ENCODE results near the gene FHL2. TPM values are rescaled to one million over a fixed set of nuclear protein-coding genes. Genes with fewer than 3 reads are reported as not detected.

Gene FHL2
- total RNA-seq, 2 experiments from 2014 or later: 0.41 to 0.42 TPM

DNA sequence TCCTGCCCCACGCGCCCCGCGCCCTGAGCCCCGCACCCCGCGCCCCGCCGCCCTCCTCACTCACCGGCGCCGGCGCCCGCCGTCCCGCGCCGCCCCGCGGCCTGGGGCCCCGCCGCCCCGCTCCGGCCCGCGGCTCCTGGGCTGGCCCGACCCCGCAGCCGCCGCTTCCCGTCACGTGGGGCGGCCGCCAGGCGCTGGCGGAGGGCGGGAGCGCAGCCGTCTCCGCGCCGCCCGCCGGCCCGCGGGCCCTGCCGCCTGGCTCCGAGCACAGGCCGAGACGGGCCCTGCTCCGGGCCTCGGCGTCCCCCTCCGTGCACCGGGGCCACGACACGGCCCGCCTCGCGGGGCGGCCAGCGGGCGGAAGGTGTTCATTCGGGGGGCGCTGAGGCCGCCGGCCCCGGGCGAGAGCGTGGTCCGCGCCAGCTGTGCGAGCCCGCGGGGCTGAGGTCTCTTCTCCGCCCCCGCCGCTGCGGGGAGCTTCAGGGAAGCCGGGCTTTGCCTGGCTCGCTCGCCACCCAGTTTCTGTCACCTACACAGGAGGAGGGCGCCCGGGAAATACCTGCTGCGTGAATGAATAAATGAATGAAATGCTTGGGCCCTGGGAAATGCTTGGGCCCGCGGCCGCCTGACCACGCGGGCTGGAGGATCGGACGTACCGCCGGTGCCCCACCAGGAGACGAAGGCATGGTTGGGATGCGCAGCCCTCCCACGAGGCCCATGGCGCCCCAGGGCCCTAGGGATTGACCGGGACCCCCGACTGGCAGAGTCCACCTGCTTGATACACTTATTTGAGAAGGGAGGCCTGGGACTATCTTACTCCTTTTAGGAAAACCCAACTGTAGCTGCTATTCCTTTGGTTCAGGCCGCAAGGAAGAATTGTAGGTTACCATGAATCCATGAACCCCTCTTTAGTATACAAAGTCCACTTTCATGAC, 69.0 kb downstream of the FHL2 start, which contains the start of gene TGFBRAP1:
TGFBRAP1 (minus strand) TSS at position 175 of the 935 bp plus-strand sequence. CDS start 21,434 bp downstream, outside the sequence.
- peak within 1 kb of the TSS; percentile 94 for H3K27ac Mint-ChIP-seq
- no peaks in the 10 kb centered on the region for H3K9me3 Mint-ChIP-seq
- Histone ChIP-seq H3K27ac (ENCODE audit: low read depth in 1 of 2, low read length in 2 of 2) (peak within 1 kb of the TSS; percentile 83 to 87), H3K4me3 (ENCODE audit: low read length) (peak within 1 kb of the TSS; percentile 73), H3K36me3 (ENCODE audit: insufficient read depth, low read length) (peaks cover 4% of the 10 kb centered on the region), H3K27me3 (ENCODE audit: control insufficient read depth in 1 of 2, insufficient read depth in 2 of 2, low read length in 2 of 2) (no peaks in the 10 kb centered on the region), H3K9me3 (ENCODE audit: control insufficient read depth in 1 of 2, insufficient read depth in 1 of 2, low read length in 2 of 2) (no peaks in the 10 kb centered on the region), H3K4me1 (ENCODE audit: insufficient read depth, low read length) (peaks cover 29% of the 10 kb centered on the region)
- intact Hi-C loops (cut with DNase I, micrococcal nuclease): loop anchor here (10.0 kb wide), 3 partner anchors 415 to 865 kb away; partner anchors contain the start of genes NCK2 (in 1 of the 2) and UXS1 (in 1 of the 2)
- POLR2A ChIA-PET: interaction anchor here (1.0 to 3.3 kb wide), 5 partner anchors 8 to 831 kb away, joined by 3 to 23 read pairs (median 4); partner anchors contain the start of gene C2orf49
- DNase-seq (peak; percentile 13 to 85 (median 50)), ATAC-seq (ENCODE audit: poor library complexity) (peak; percentile 86)
- no peaks in the 10 kb centered on the region for H3K27me3 Mint-ChIP-seq
- peak within 1 kb of the TSS; percentile 91 for H3K4me3 Mint-ChIP-seq
- peaks cover 29% of the 10 kb centered on the region for H3K36me3 Mint-ChIP-seq (ENCODE audit: low read depth)
- TF ChIP-seq, protein P1, sequence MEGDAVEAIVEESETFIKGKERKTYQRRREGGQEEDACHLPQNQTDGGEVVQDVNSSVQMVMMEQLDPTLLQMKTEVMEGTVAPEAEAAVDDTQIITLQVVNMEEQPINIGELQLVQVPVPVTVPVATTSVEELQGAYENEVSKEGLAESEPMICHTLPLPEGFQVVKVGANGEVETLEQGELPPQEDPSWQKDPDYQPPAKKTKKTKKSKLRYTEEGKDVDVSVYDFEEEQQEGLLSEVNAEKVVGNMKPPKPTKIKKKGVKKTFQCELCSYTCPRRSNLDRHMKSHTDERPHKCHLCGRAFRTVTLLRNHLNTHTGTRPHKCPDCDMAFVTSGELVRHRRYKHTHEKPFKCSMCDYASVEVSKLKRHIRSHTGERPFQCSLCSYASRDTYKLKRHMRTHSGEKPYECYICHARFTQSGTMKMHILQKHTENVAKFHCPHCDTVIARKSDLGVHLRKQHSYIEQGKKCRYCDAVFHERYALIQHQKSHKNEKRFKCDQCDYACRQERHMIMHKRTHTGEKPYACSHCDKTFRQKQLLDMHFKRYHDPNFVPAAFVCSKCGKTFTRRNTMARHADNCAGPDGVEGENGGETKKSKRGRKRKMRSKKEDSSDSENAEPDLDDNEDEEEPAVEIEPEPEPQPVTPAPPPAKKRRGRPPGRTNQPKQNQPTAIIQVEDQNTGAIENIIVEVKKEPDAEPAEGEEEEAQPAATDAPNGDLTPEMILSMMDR (IDR thresholded peaks at IDR 0.05): no peak
- H3K4me1 Mint-ChIP-seq (ENCODE audit: low read depth): peaks cover 45% of the 10 kb centered on the region
- CTCF ChIA-PET: interaction anchor here (0.9 kb wide), 2 partner anchors 9 to 11 kb away, joined by 3 to 4 read pairs; no protein-coding TSS in a partner anchor

DNA sequence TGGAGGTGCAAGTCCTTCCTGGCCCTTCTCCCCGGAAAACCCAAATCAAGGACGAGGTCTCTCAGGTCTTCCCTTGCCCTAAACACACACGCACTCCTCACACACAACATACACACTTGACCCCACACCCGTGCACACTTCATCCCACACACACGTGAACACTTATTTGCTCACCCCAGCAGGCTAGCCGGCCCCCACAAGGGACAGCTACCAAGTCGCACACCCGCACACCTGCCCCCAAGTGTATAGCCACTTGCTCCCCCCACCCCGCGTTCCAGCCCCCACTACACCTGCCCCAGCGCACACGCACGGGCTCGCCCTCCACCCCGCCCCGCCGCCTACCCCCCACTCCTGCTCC, 69.7 kb downstream of the FHL2 start:
- ATAC-seq (ENCODE audit: poor library complexity) (peak; percentile 23), DNase-seq (peak in 1 of 14 experiments; percentile 16)
- intact Hi-C loops (cut with DNase I, micrococcal nuclease): loop anchor here in 1 of 2 experiments (10.0 kb wide), 1 partner anchor 866 kb away; the partner anchor contains the start of gene UXS1
- Histone ChIP-seq H3K27ac (ENCODE audit: low read depth in 1 of 2, low read length in 2 of 2) (peak overlapping the region; percentile 21 to 41), H3K4me3 (ENCODE audit: low read length) (peak overlapping the region; percentile 69), H3K9me3 (ENCODE audit: control insufficient read depth in 1 of 2, insufficient read depth in 1 of 2, low read length in 2 of 2) (no peaks in the 10 kb centered on the region), H3K36me3 (ENCODE audit: insufficient read depth, low read length) (no peaks in the 10 kb centered on the region), H3K27me3 (ENCODE audit: control insufficient read depth in 1 of 2, insufficient read depth in 2 of 2, low read length in 2 of 2) (no peaks in the 10 kb centered on the region), H3K4me1 (ENCODE audit: insufficient read depth, low read length) (peaks cover 29% of the 10 kb centered on the region)
- peak overlapping the region; percentile 90 for H3K27ac Mint-ChIP-seq
- TF ChIP-seq, protein P1 (IDR thresholded peaks at IDR 0.05): no peak
- no peaks in the 10 kb centered on the region for H3K9me3 Mint-ChIP-seq
- ChIA-PET POLR2A (interaction anchor here (0.8 to 3.3 kb wide), 5 partner anchors 9 to 218 kb away, joined by 3 to 23 read pairs (median 3); partner anchors contain the start of gene C2orf49), CTCF (interaction anchor here (0.9 kb wide), 1 partner anchor 9 kb away, joined by 3 read pairs; no protein-coding TSS in a partner anchor)
- no peaks in the 10 kb centered on the region for H3K27me3 Mint-ChIP-seq
- H3K4me1 Mint-ChIP-seq (ENCODE audit: low read depth): peaks cover 51% of the 10 kb centered on the region
- H3K36me3 Mint-ChIP-seq (ENCODE audit: low read depth): peaks cover 31% of the 10 kb centered on the region
- H3K4me3 Mint-ChIP-seq: peak overlapping the region; percentile 91
